Measurements from ENCODE around the gene ARHGAP24. TPM values are rescaled to one million over a fixed set of nuclear protein-coding genes. Genes with fewer than 3 reads are reported as not detected.

The ARHGAP24 gene
- total RNA-seq, 1 donor from 2014 or later, result 9.9 TPM

DNA sequence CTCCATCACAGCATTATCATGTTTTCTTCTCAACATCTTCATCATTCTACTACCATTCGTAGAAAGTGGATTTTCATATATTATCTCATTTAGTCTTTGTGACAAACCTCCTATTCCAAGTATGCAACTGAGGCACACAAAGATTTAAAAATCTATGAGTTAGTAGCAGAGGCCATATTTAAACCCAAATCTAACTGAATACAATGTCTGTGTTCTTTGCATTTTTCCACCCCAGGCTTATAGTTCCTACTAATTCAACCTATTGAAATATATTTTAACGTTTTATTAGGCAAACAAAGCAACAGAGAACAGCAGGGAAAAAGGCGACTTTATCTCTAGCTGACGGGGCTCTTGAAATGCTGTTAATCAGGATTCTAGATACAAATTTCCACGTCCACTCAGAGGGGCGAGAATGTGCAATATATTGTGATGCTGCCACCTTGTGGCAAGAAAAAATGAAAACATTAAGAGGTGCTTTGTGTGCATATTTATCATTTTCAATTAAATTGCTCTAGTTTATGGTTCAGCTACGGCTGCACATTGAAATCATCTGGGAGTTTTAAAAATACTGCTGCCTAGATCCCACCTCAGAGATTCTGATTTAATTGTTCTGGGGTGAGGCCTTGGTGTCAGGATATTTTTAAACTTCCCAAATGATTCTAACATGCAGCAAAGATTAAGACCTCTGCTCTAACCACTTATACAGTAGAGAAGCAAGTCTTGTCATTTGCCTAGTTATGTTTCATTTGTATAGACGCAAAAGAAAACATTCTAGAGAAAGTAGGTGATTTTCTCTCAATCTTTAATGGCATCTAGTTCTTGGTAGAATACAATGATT is 569.0 kb downstream of the ARHGAP24 start:
- no peak for DNase-seq (ENCODE audit: low read depth)
- no peak overlapping the region for H3K4me3 ChIP-seq (ENCODE audit: low read depth, low read length)
- TF ChIP-seq, protein P1, sequence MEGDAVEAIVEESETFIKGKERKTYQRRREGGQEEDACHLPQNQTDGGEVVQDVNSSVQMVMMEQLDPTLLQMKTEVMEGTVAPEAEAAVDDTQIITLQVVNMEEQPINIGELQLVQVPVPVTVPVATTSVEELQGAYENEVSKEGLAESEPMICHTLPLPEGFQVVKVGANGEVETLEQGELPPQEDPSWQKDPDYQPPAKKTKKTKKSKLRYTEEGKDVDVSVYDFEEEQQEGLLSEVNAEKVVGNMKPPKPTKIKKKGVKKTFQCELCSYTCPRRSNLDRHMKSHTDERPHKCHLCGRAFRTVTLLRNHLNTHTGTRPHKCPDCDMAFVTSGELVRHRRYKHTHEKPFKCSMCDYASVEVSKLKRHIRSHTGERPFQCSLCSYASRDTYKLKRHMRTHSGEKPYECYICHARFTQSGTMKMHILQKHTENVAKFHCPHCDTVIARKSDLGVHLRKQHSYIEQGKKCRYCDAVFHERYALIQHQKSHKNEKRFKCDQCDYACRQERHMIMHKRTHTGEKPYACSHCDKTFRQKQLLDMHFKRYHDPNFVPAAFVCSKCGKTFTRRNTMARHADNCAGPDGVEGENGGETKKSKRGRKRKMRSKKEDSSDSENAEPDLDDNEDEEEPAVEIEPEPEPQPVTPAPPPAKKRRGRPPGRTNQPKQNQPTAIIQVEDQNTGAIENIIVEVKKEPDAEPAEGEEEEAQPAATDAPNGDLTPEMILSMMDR (conservative IDR thresholded peaks at IDR 0.05; ENCODE audit: low read depth, low read length), result peak; percentile 67

DNA sequence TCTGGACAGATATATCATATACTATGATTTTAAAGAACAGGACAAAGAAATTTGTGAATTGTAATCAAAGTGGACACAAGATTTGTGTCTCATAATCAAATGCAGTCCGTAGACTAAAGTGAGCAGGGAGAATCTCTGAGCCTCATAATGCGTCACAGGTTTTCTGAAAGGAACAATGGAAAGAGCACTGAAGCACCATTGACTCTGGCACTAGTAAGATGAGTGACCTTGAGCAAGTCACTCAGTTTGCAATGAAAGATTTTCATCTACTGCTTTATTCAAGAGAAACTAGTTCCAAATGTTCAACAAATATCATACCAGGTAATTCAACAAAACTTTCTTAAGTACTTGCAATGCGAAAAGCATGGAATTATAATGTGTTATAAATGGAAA is 569.6 kb downstream of the ARHGAP24 start:
- H3K4me3 ChIP-seq (ENCODE audit: low read depth, low read length), result no peak overlapping the region
- DNase-seq (ENCODE audit: low read depth), result no peak
- TF ChIP-seq, protein P1 (conservative IDR thresholded peaks at IDR 0.05; ENCODE audit: low read depth, low read length), result no peak

DNA sequence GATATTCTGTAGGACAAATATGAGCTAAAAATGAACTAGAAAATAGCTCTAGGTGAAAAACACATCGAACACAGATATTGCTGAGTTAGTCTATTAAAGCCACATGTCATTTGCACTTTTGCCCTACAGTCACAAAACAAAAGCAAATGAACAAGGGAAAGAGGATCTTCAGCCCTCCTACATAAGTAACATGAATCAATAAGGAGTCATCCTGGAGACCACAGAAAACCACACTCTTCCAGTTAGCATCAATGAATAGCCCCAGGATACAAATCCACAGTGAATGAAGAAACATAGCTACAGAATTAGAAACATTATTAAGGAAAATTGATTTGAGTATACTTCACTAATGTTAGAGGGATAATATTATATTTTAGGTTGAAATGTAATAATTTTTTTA is 573.5 kb downstream of the ARHGAP24 start:
- no peak overlapping the region for H3K4me3 ChIP-seq (ENCODE audit: low read depth, low read length)
- no peak for DNase-seq (ENCODE audit: low read depth)
- TF ChIP-seq, protein P1 (conservative IDR thresholded peaks at IDR 0.05; ENCODE audit: low read depth, low read length), result no peak

DNA sequence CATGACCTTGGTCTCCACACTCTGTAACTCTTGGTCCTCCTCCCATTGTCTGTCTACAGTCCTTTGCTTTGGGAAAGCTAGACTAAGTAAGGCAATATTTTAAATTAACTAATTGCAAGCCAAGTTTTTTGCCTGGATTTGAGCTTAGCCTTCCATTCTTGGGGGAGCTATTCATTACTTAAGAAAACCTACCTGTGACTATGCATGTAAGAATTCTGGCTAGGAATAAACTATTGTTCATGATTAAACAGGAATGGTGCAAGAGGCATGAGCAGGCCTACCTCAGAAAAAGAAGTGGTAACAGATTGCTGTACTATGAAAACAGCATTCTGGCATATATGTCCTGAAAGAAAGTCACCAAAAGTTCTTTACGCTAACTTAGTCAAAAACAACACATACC is 575.5 kb downstream of the ARHGAP24 start:
- H3K4me3 ChIP-seq (ENCODE audit: low read depth, low read length), result no peak overlapping the region
- TF ChIP-seq, protein P1 (conservative IDR thresholded peaks at IDR 0.05; ENCODE audit: low read depth, low read length), result no peak
- DNase-seq (ENCODE audit: low read depth), result peak; percentile 60

All from epithelial cell of proximal tubule (primary cell).